ENCODE data around the gene TGFB2.

DNA sequence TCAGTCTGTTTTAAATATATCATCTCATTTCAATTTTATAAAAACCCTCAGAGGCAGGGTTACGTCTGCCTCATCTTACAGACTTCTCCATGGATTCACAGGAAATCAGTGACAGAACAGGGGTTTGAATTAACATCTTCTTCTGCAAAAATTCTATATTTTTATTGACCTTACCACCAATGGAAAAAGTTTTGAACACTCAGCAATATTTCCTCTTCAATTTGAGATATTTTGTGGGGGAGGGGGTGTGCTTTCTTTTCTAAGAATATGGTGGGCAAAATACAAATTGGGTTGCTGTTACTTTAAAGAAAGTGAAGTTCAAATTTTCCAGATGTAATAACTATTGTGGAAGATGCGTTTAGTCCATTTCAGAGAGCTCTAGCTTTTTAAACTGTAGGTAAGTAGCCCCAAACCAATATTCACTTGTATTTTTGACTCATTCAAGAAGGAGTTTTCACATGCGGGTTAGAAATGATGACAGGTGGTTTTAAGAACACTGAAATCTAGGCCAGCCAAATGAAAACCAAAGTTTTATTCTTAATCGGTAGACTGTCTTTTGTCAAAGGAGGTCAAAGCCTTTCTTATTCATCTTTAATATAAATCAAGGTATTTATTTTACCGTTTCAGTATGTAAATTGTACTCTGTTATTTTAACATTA is 17.4 kb downstream of the TGFB2 start:
- TF ChIP-seq EZH2 (IDR thresholded peaks at IDR 0.05; ENCODE audit: borderline replicate concordance, low read depth, low read length, poor library complexity, severe bottlenecking), result no peak
- TF ChIP-seq, protein P1, sequence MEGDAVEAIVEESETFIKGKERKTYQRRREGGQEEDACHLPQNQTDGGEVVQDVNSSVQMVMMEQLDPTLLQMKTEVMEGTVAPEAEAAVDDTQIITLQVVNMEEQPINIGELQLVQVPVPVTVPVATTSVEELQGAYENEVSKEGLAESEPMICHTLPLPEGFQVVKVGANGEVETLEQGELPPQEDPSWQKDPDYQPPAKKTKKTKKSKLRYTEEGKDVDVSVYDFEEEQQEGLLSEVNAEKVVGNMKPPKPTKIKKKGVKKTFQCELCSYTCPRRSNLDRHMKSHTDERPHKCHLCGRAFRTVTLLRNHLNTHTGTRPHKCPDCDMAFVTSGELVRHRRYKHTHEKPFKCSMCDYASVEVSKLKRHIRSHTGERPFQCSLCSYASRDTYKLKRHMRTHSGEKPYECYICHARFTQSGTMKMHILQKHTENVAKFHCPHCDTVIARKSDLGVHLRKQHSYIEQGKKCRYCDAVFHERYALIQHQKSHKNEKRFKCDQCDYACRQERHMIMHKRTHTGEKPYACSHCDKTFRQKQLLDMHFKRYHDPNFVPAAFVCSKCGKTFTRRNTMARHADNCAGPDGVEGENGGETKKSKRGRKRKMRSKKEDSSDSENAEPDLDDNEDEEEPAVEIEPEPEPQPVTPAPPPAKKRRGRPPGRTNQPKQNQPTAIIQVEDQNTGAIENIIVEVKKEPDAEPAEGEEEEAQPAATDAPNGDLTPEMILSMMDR (conservative IDR thresholded peaks at IDR 0.05; ENCODE audit: low read depth, low read length), result no peak

Measured in A673 (cell line).